HEK293 (cell line): ENCODE results near the gene SF3B2.
A peak's percentile ranks its signal among the peaks of the same experiment; 100 is the strongest.

Experiments
- EGR2 ChIP-seq: fragments of 450-650 bp; formaldehyde crosslinking; IDR thresholded peaks from 2 replicates; pipeline ENCODE4 v1.5.1; 2016; ENCODE audit warnings: low read depth, missing biosample characterization, missing genetic modification characterization
- FEZF1 ChIP-seq: fragments of 450-650 bp; formaldehyde crosslinking; IDR thresholded peaks from 2 replicates; pipeline ENCODE4 v1.5.1; 2016; ENCODE audit warnings: missing biosample characterization, missing genetic modification characterization
- HOXA7 ChIP-seq: sonication (generic); formaldehyde crosslinking; IDR thresholded peaks from 2 replicates; pipeline ENCODE4 v1.8.1; 2022; ENCODE audit warnings: missing genetic modification reagents, borderline replicate concordance
- KLF9 ChIP-seq: fragments of 450-650 bp; formaldehyde crosslinking; IDR thresholded peaks from 2 replicates; pipeline ENCODE4 v1.5.1; 2016; ENCODE audit warnings: missing biosample characterization, missing genetic modification characterization, low read depth
- YY2 ChIP-seq: fragments of 450-650 bp; formaldehyde crosslinking; IDR thresholded peaks from 2 replicates; pipeline ENCODE4 v1.5.1; 2016; ENCODE audit warnings: missing biosample characterization, missing genetic modification characterization
- ZBTB1 ChIP-seq: fragments of 450-650 bp; formaldehyde crosslinking; IDR thresholded peaks from 2 replicates; pipeline ENCODE4 v1.5.1; 2016; ENCODE audit warnings: missing biosample characterization, missing genetic modification characterization
- ZBTB17 ChIP-seq: fragments of 450-650 bp; formaldehyde crosslinking; IDR thresholded peaks from 2 replicates; pipeline ENCODE4 v1.5.1; 2016; ENCODE audit warnings: missing biosample characterization, missing genetic modification characterization
- ZBTB20 ChIP-seq: fragments of 450-650 bp; formaldehyde crosslinking; IDR thresholded peaks from 2 replicates; pipeline ENCODE4 v1.5.1; 2016; ENCODE audit warnings: missing biosample characterization, missing genetic modification characterization
- ZBTB8A ChIP-seq: fragments of 450-650 bp; formaldehyde crosslinking; IDR thresholded peaks from 2 replicates; pipeline ENCODE4 v1.5.1; 2016; ENCODE audit warnings: missing biosample characterization, missing genetic modification characterization
- ZFP69B ChIP-seq: fragments of 450-650 bp; formaldehyde crosslinking; IDR thresholded peaks from 2 replicates; pipeline ENCODE4 v1.5.1; 2016; ENCODE audit warnings: missing biosample characterization, missing genetic modification characterization
- ZNF16 ChIP-seq: fragments of 450-650 bp; formaldehyde crosslinking; IDR thresholded peaks from 2 replicates; pipeline ENCODE4 v1.5.1; 2016; ENCODE audit warnings: low read depth, missing biosample characterization, missing genetic modification characterization
- ZNF174 ChIP-seq: fragments of 450-650 bp; formaldehyde crosslinking; IDR thresholded peaks from 2 replicates; pipeline ENCODE4 v1.5.0; 2017; ENCODE audit warnings: missing biosample characterization, mild to moderate bottlenecking, missing genetic modification characterization
- ZNF184 ChIP-seq: fragments of 450-650 bp; IDR thresholded peaks from 2 replicates; pipeline ENCODE4 v1.5.1; 2018; ENCODE audit warnings: missing biosample characterization, mild to moderate bottlenecking, missing genetic modification characterization
- ZNF2 ChIP-seq: fragments of 450-650 bp; formaldehyde crosslinking; IDR thresholded peaks from 2 replicates; pipeline ENCODE4 v1.5.1; 2016; ENCODE audit warnings: missing biosample characterization, missing genetic modification characterization
- ZNF404 ChIP-seq: fragments of 450-650 bp; formaldehyde crosslinking; IDR thresholded peaks from 2 replicates; pipeline ENCODE4 v1.5.1; 2017; ENCODE audit warnings: missing biosample characterization, missing genetic modification characterization
- ZNF423 ChIP-seq: fragments of 450-650 bp; formaldehyde crosslinking; IDR thresholded peaks from 2 replicates; pipeline ENCODE4 v1.5.1; 2016; ENCODE audit warnings: missing biosample characterization, missing genetic modification characterization
- ZNF548 ChIP-seq: fragments of 450-650 bp; formaldehyde crosslinking; IDR thresholded peaks from 2 replicates; pipeline ENCODE4 v1.5.1; 2016; ENCODE audit warnings: missing biosample characterization, missing genetic modification characterization
- ZNF660 ChIP-seq: fragments of 450-650 bp; IDR thresholded peaks from 2 replicates; pipeline ENCODE4 v1.5.1; 2018; ENCODE audit warnings: missing biosample characterization, mild to moderate bottlenecking, missing genetic modification characterization
- ZNF707 ChIP-seq: fragments of 450-650 bp; formaldehyde crosslinking; IDR thresholded peaks from 2 replicates; pipeline ENCODE4 v1.5.1; 2016; ENCODE audit warnings: missing biosample characterization, missing genetic modification characterization
- ZNF76 ChIP-seq: fragments of 450-650 bp; formaldehyde crosslinking; IDR thresholded peaks from 2 replicates; pipeline ENCODE4; 2016; ENCODE audit warnings: low read depth, missing biosample characterization, missing genetic modification characterization, borderline replicate concordance
- ZNF792 ChIP-seq: fragments of 450-650 bp; formaldehyde crosslinking; IDR thresholded peaks from 2 replicates; pipeline ENCODE4 v1.5.1; 2016; ENCODE audit warnings: missing biosample characterization, missing genetic modification characterization
- TF ChIP-seq, protein P1 (sequence below): fragments of 450-650 bp; formaldehyde crosslinking; IDR thresholded peaks from 2 replicates; pipeline ENCODE4 v1.5.1; 2016; ENCODE audit warnings: missing biosample characterization, missing genetic modification characterization
- TF ChIP-seq, protein P2 (sequence below): fragments of 450-650 bp; formaldehyde crosslinking; IDR thresholded peaks from 2 replicates; pipeline ENCODE4 v1.5.1; 2016; ENCODE audit warnings: missing biosample characterization, missing genetic modification characterization, borderline replicate concordance
- TF ChIP-seq, protein P3 (sequence below): fragments of 450-650 bp; formaldehyde crosslinking; IDR thresholded peaks from 2 replicates; pipeline ENCODE4 v1.5.1; 2016; ENCODE audit warnings: missing biosample characterization, missing genetic modification characterization
- TF ChIP-seq, protein P4 (sequence below): fragments of 450-650 bp; formaldehyde crosslinking; IDR thresholded peaks from 2 replicates; pipeline ENCODE4 v1.5.1; 2016; ENCODE audit warnings: missing biosample characterization, missing genetic modification characterization, borderline replicate concordance
- TF ChIP-seq, protein P5 (sequence below): fragments of 450-650 bp; formaldehyde crosslinking; IDR thresholded peaks from 2 replicates; pipeline ENCODE4 v1.5.1; 2016; ENCODE audit warnings: missing biosample characterization, missing genetic modification characterization

The SF3B2 gene

DNA sequence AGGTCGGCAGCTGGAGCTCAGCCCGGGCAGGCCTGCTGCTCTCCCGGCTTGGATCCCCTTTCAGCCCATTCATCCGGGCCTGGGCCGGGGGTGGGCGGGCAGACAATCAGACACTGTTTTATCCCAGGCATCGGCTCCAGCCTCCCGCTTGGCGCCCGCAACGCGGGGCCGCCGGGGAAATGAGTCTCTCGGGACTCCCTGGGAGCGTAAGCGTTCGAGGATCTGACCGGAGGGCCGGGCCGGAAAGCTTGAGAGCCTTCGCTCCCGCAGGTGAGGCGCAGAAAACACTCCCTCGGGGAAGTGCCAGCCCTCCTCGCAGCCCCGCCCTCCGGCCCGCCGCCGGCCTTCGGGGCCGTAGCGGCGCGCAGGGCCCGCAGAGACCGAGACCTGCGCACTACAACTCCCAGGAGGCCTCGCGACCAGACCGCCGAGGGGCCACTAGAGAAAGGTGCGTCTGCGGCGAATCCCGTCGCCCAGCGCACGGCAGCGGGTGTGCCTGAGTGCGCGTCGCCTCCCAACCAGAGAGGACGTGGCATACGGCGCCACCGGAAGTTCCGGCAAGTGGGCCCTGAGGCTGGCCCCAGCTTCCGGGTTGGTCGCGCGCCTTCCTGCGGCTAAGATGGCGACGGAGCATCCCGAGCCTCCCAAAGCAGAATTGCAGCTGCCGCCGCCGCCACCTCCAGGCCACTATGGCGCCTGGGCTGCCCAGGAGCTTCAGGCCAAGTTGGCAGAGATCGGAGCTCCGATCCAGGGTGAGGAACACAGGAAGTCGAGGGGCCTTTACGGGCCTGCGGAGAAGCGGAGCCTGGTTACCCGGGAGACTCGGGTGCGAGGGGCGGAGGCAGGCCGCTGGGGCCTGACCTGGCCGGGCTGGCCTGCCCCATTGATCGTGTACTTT lies at the start of gene SF3B2 (continued):
- peak; percentile 51; the same call in 1 of the 2 replicates for TF ChIP-seq KLF9 (tag by site-specific recombination)
- TF ChIP-seq ZBTB17: peak; percentile 91
- no peak for TF ChIP-seq FEZF1 (tag by site-specific recombination)
- TF ChIP-seq HOXA7 (CRISPR knock-in tag): no peak
- TF ChIP-seq, protein P1, sequence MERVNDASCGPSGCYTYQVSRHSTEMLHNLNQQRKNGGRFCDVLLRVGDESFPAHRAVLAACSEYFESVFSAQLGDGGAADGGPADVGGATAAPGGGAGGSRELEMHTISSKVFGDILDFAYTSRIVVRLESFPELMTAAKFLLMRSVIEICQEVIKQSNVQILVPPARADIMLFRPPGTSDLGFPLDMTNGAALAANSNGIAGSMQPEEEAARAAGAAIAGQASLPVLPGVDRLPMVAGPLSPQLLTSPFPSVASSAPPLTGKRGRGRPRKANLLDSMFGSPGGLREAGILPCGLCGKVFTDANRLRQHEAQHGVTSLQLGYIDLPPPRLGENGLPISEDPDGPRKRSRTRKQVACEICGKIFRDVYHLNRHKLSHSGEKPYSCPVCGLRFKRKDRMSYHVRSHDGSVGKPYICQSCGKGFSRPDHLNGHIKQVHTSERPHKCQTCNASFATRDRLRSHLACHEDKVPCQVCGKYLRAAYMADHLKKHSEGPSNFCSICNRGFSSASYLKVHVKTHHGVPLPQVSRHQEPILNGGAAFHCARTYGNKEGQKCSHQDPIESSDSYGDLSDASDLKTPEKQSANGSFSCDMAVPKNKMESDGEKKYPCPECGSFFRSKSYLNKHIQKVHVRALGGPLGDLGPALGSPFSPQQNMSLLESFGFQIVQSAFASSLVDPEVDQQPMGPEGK: peak; percentile 58
- 0 out of 2 replicates have a peak, but pooled peaks have one; percentile 15 for TF ChIP-seq ZNF184
- TF ChIP-seq ZNF707 (tag by site-specific recombination): no peak
- TF ChIP-seq EGR2 (tag by site-specific recombination): peak; percentile 9; the same call in 1 of the 2 replicates
- TF ChIP-seq, protein P2, sequence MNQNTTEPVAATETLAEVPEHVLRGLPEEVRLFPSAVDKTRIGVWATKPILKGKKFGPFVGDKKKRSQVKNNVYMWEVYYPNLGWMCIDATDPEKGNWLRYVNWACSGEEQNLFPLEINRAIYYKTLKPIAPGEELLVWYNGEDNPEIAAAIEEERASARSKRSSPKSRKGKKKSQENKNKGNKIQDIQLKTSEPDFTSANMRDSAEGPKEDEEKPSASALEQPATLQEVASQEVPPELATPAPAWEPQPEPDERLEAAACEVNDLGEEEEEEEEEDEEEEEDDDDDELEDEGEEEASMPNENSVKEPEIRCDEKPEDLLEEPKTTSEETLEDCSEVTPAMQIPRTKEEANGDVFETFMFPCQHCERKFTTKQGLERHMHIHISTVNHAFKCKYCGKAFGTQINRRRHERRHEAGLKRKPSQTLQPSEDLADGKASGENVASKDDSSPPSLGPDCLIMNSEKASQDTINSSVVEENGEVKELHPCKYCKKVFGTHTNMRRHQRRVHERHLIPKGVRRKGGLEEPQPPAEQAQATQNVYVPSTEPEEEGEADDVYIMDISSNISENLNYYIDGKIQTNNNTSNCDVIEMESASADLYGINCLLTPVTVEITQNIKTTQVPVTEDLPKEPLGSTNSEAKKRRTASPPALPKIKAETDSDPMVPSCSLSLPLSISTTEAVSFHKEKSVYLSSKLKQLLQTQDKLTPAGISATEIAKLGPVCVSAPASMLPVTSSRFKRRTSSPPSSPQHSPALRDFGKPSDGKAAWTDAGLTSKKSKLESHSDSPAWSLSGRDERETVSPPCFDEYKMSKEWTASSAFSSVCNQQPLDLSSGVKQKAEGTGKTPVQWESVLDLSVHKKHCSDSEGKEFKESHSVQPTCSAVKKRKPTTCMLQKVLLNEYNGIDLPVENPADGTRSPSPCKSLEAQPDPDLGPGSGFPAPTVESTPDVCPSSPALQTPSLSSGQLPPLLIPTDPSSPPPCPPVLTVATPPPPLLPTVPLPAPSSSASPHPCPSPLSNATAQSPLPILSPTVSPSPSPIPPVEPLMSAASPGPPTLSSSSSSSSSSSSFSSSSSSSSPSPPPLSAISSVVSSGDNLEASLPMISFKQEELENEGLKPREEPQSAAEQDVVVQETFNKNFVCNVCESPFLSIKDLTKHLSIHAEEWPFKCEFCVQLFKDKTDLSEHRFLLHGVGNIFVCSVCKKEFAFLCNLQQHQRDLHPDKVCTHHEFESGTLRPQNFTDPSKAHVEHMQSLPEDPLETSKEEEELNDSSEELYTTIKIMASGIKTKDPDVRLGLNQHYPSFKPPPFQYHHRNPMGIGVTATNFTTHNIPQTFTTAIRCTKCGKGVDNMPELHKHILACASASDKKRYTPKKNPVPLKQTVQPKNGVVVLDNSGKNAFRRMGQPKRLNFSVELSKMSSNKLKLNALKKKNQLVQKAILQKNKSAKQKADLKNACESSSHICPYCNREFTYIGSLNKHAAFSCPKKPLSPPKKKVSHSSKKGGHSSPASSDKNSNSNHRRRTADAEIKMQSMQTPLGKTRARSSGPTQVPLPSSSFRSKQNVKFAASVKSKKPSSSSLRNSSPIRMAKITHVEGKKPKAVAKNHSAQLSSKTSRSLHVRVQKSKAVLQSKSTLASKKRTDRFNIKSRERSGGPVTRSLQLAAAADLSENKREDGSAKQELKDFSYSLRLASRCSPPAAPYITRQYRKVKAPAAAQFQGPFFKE: no peak
- no peak for TF ChIP-seq ZNF404 (tag by site-specific recombination)
- TF ChIP-seq, protein P3, sequence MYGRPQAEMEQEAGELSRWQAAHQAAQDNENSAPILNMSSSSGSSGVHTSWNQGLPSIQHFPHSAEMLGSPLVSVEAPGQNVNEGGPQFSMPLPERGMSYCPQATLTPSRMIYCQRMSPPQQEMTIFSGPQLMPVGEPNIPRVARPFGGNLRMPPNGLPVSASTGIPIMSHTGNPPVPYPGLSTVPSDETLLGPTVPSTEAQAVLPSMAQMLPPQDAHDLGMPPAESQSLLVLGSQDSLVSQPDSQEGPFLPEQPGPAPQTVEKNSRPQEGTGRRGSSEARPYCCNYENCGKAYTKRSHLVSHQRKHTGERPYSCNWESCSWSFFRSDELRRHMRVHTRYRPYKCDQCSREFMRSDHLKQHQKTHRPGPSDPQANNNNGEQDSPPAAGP (tag by site-specific recombination): no peak; the same call in 1 of the 2 replicates
- no peak for TF ChIP-seq ZNF16 (tag by site-specific recombination)
- 0 out of 2 replicates have a peak, but pooled peaks have one; percentile 19 for TF ChIP-seq ZNF423
- peak; percentile 84 for TF ChIP-seq YY2 (tag by site-specific recombination)
- no peak for TF ChIP-seq ZNF548 (tag by site-specific recombination)
- TF ChIP-seq ZBTB8A (tag by site-specific recombination): peak; percentile 75
- TF ChIP-seq ZFP69B (tag by site-specific recombination): peak; percentile 51; the same call in 1 of the 2 replicates
- peak; percentile 38; the same call in 1 of the 2 replicates for TF ChIP-seq ZNF2
- no peak for TF ChIP-seq ZBTB1
- peak; percentile 55 for TF ChIP-seq ZNF660 (tag by site-specific recombination)
- no peak for TF ChIP-seq ZNF174 (tag by site-specific recombination)
- TF ChIP-seq ZNF792 (tag by site-specific recombination): no peak
- TF ChIP-seq, protein P4, sequence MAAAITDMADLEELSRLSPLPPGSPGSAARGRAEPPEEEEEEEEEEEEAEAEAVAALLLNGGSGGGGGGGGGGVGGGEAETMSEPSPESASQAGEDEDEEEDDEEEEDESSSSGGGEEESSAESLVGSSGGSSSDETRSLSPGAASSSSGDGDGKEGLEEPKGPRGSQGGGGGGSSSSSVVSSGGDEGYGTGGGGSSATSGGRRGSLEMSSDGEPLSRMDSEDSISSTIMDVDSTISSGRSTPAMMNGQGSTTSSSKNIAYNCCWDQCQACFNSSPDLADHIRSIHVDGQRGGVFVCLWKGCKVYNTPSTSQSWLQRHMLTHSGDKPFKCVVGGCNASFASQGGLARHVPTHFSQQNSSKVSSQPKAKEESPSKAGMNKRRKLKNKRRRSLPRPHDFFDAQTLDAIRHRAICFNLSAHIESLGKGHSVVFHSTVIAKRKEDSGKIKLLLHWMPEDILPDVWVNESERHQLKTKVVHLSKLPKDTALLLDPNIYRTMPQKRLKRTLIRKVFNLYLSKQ (tag by site-specific recombination): no peak
- peak; percentile 94 for TF ChIP-seq ZNF76 (tag by site-specific recombination)
- TF ChIP-seq ZBTB20: peak; percentile 69
- TF ChIP-seq, protein P5, sequence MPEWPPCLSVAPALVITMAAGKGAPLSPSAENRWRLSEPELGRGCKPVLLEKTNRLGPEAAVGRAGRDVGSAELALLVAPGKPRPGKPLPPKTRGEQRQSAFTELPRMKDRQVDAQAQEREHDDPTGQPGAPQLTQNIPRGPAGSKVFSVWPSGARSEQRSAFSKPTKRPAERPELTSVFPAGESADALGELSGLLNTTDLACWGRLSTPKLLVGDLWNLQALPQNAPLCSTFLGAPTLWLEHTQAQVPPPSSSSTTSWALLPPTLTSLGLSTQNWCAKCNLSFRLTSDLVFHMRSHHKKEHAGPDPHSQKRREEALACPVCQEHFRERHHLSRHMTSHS (tag by site-specific recombination): no peak
